H1 (cell line): ENCODE measurements around the gene G2E3. TPM values are rescaled to one million over a fixed set of nuclear protein-coding genes. Genes with fewer than 3 reads are reported as not detected.
"Not testable (repeated sequence)": the region's sequence is repeated elsewhere in the genome, so short reads cannot be mapped to it uniquely, and the experiment has no call there.

Experiments
- CTCF ChIA-PET: fragments of 300-600 bp; sonication (Branson Sonifier 250); formaldehyde crosslinking; loops from one replicate; lab custom pipeline; 2021; ENCODE audit not compliant: partially characterized antibody; lab: Charles Lee
- POLR2A ChIA-PET: fragments of 300-600 bp; sonication (Branson Sonifier 250); formaldehyde crosslinking; loops from one replicate; lab custom pipeline; 2021; ENCODE audit warnings: inconsistent platforms; ENCODE audit not compliant: partially characterized antibody; lab: Charles Lee
- DNase-seq, 2 experiments: peaks; one replicate each; pipeline versions ENCODE4 v3.0.0 to v3.0.0-alpha.2; 2010 to 2022; ENCODE audit warnings: low spot score in 2 of 2, low read depth in 1 of 2, mixed read lengths in 1 of 2
- FAIRE-seq: peaks from 2 replicates; lab custom pipeline; 2011; peaks lifted over from hg19 to GRCh38; lab: Jason Lieb, UNC
- H2AFZ ChIP-seq: 2 replicates; pipeline ENCODE4 v1.8.1; 2012; ENCODE audit warnings: low read length, inconsistent platforms
- H2AK5ac ChIP-seq: 2 replicates; pipeline ENCODE4 v1.6.1; 2013; ENCODE audit warnings: low read depth, low read length
- H2BK120ac ChIP-seq: replicated peaks from 2 replicates; pipeline ENCODE3; 2013; ENCODE audit warnings: low read depth, low read length, inconsistent platforms
- H2BK12ac ChIP-seq: 2 replicates; pipeline ENCODE4 v1.6.1; 2013; ENCODE audit warnings: low read depth, low read length
- H2BK15ac ChIP-seq: 2 replicates; pipeline ENCODE4 v1.6.1; 2013; ENCODE audit warnings: low read length
- H2BK20ac ChIP-seq: 2 replicates; pipeline ENCODE4 v1.6.1; 2013; ENCODE audit warnings: low read length
- H2BK5ac ChIP-seq: 2 replicates; pipeline ENCODE4 v1.6.1; 2013; ENCODE audit warnings: low read depth, low read length
- H3K14ac ChIP-seq: 2 replicates; pipeline ENCODE4 v1.6.1; 2013; ENCODE audit warnings: inconsistent platforms; ENCODE audit not compliant: insufficient read length
- H3K18ac ChIP-seq: 2 replicates; pipeline ENCODE4 v1.6.1; 2013; ENCODE audit warnings: low read length; ENCODE audit errors: extremely low read depth
- H3K23ac ChIP-seq: 2 replicates; pipeline ENCODE4 v1.6.1; 2013; ENCODE audit warnings: inconsistent platforms; ENCODE audit not compliant: insufficient read length
- H3K23me2 ChIP-seq: 2 replicates; pipeline ENCODE4 v1.6.1; 2013; ENCODE audit warnings: low read depth, low read length
- H3K27ac ChIP-seq: 2 replicates; pipeline ENCODE4 v1.6.1; 2011; ENCODE audit warnings: low read depth, low read length, inconsistent platforms
- H3K27me3 ChIP-seq, 4 experiments: replicated peaks in 1 of 4; 1 replicate in 1 of 4; 2 replicates in 3 of 4; pipeline versions ENCODE4 v1.6.1 to v1.8.1; 2011 to 2013; ENCODE audit warnings: low read length in 3 of 4, mild to moderate bottlenecking in 3 of 4, inconsistent platforms in 2 of 4, mixed read lengths in 2 of 4, moderate library complexity in 1 of 4; ENCODE audit not compliant: control insufficient read depth in 3 of 4, insufficient read depth in 3 of 4; ENCODE audit errors: extremely low read depth in 1 of 4
- H3K36me3 ChIP-seq, 4 experiments: 2 replicates each; pipeline versions ENCODE4 v1.6.1 to v1.8.1; 2011 to 2013; ENCODE audit warnings: mild to moderate bottlenecking in 4 of 4, low read length in 3 of 4, moderate library complexity in 2 of 4, control low read depth in 1 of 4, inconsistent platforms in 1 of 4; ENCODE audit not compliant: insufficient read depth in 4 of 4, control insufficient read depth in 2 of 4
- H3K4ac ChIP-seq: replicated peaks from 2 replicates; pipeline ENCODE3; 2013; ENCODE audit warnings: low read length, low read depth, mixed read lengths, inconsistent platforms; ENCODE audit not compliant: insufficient read length
- H3K4me1 ChIP-seq, 4 experiments: replicated peaks in 1 of 4; 1 replicate in 1 of 4; 2 replicates in 3 of 4; pipeline versions ENCODE4 v1.6.1 to v1.8.1; 2011 to 2013; ENCODE audit warnings: low read length in 3 of 4, inconsistent platforms in 2 of 4, mixed read lengths in 1 of 4; ENCODE audit not compliant: insufficient read depth in 4 of 4, control insufficient read depth in 3 of 4
- H3K4me2 ChIP-seq, 2 experiments: 2 replicates each; pipeline versions ENCODE4 v1.6.1 to v1.8.1; 2011 to 2013; ENCODE audit warnings: low read depth in 2 of 2, low read length in 2 of 2, control low read depth in 1 of 2, inconsistent platforms in 1 of 2, mild to moderate bottlenecking in 1 of 2; ENCODE audit not compliant: insufficient read depth in 1 of 2
- H3K4me3 ChIP-seq, 4 experiments: fragments of 200-600, 300-600 bp in 1 of 4; sonication (generic), shearing (Covaris generic), sonication (Bioruptor Twin) in 1 of 4; 2 replicates each; pipeline versions ENCODE4 v1.5.1 to v1.8.1; 2011 to 2016; ENCODE audit warnings: low read length in 4 of 4, low read depth in 3 of 4, control low read depth in 2 of 4, inconsistent platforms in 2 of 4, mild to moderate bottlenecking in 2 of 4, mixed read lengths in 1 of 4, moderate library complexity in 1 of 4; ENCODE audit not compliant: insufficient read depth in 2 of 4; ENCODE audit errors: extremely low read depth in 1 of 4
- H3K56ac ChIP-seq: replicated peaks from 2 replicates; pipeline ENCODE3; 2013; ENCODE audit warnings: low read depth, mild to moderate bottlenecking, mixed read lengths, low read length, inconsistent platforms; ENCODE audit not compliant: insufficient read length
- H3K79me1 ChIP-seq: 2 replicates; pipeline ENCODE4 v1.6.1; 2013; ENCODE audit warnings: low read depth, low read length, control low read depth
- H3K79me2 ChIP-seq, 2 experiments: 2 replicates each; pipeline versions ENCODE4 v1.6.1 to v1.8.1; 2012 to 2013; ENCODE audit warnings: low read length in 2 of 2, mild to moderate bottlenecking in 2 of 2, inconsistent platforms in 1 of 2; ENCODE audit not compliant: insufficient read depth in 2 of 2, control insufficient read depth in 1 of 2
- H3K9ac ChIP-seq, 4 experiments: replicated peaks in 1 of 4; 1 replicate in 1 of 4; 2 replicates in 3 of 4; pipeline versions ENCODE4 v1.6.1 to v1.8.1; 2011 to 2013; ENCODE audit warnings: low read depth in 3 of 4, low read length in 3 of 4, control low read depth in 2 of 4, mild to moderate bottlenecking in 2 of 4, moderate library complexity in 2 of 4, inconsistent platforms in 1 of 4; ENCODE audit errors: extremely low read depth in 1 of 4
- H3K9me3 ChIP-seq, 2 experiments: 2 replicates each; pipeline versions ENCODE4 v1.6.1 to v1.8.1; 2012 to 2013; ENCODE audit warnings: mild to moderate bottlenecking in 2 of 2, moderate library complexity in 2 of 2, control low read depth in 1 of 2, inconsistent platforms in 1 of 2, low read depth in 1 of 2, low read length in 1 of 2, mixed read lengths in 1 of 2; ENCODE audit not compliant: insufficient read depth in 2 of 2
- H4K20me1 ChIP-seq, 2 experiments: replicated peaks in 1 of 2; 2 replicates each; pipeline versions ENCODE3 to v1.8.1; 2011 to 2013; ENCODE audit warnings: inconsistent platforms in 2 of 2, low read length in 2 of 2, mild to moderate bottlenecking in 1 of 2; ENCODE audit not compliant: insufficient read depth in 2 of 2, control insufficient read depth in 1 of 2
- H4K5ac ChIP-seq: 2 replicates; pipeline ENCODE4 v1.6.1; 2013; ENCODE audit warnings: low read length, low read depth, mixed read lengths, inconsistent platforms; ENCODE audit not compliant: insufficient read length
- H4K8ac ChIP-seq: 2 replicates; pipeline ENCODE4 v1.8.0; 2013; ENCODE audit warnings: mild to moderate bottlenecking, moderate library complexity, low read length, inconsistent platforms; ENCODE audit not compliant: insufficient read depth; ENCODE audit errors: extremely low read depth
- H4K91ac ChIP-seq: replicated peaks from 2 replicates; pipeline ENCODE3; 2013; ENCODE audit warnings: low read length, mixed read lengths, inconsistent platforms; ENCODE audit not compliant: insufficient read length
- WGBS, 2 experiments: shearing (Covaris generic) in 1 of 2; methylation state at CpG; one replicate each; pipeline versions ENCODE4 v1.1.6 to v1.1.7; 2013 to 2015; ENCODE audit warnings: low lambda C conversion rate in 2 of 2, mixed read lengths in 2 of 2, inconsistent platforms in 1 of 2, low coverage in 1 of 2, missing lambda C conversion rate in 1 of 2; ENCODE audit not compliant: insufficient replicate concordance in 2 of 2, insufficient coverage in 1 of 2, insufficient read length in 1 of 2; ENCODE audit errors: extremely low coverage in 1 of 2, missing lambda C conversion rate in 1 of 2; 5-methylcytosine and 5-hydroxymethylcytosine counted together
- polyA plus RNA-seq, 7 experiments: library from polyadenylated mRNA; depleted of rRNA in 3 of 7; stranded (reverse) in 5 of 7; unstranded in 2 of 7; fragments of >200 nt in 5 of 7; fragments of 200-250 nt in 2 of 7; gene quantifications; 1 replicate in 5 of 7; 2 replicates in 1 of 7; 4 replicates in 1 of 7; pipeline versions ENCODE4 v1.2.1 to v1.2.3, GENCODE V29; 2011 to 2013; ENCODE audit warnings: missing spikeins in 2 of 7, mixed read lengths in 2 of 7
- total RNA-seq: library from RNA; stranded (reverse); fragmentation: NEBNext Ultra II Directional; extraction: Animal tissue kit (Norgen Biotek cat#: 25700); gene quantifications from 2 replicates; pipeline ENCODE4 v1.2.1, GENCODE V29; 2021

Gene G2E3
- total and polyA plus RNA-seq, 2 of the 8 experiments (the other 6 are each of a cell fraction or from before 2014, with no cell fraction given) = 9.2 to 72.0 TPM

DNA sequence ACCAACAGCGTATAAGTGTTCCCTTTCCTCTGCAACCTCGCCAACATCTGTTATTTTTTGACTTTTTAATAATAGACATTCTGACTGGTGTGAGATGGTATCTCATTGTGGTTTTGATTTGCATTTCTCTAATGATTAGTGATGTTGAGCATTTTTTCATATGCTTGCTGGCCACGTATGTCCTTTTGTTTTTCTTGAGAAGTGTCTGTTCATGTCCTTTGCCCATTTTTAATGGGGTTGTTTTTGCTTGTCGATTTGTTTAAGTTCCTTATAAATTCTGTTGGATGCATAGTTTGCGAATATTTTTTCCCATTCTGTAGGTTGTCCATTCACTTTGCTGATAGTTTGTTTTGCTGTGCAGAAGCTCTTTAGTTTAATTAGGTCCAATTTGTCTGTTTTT is 85.5 kb downstream of the G2E3 start:
- H3K27ac ChIP-seq, H4K5ac ChIP-seq, DNase-seq, H2BK120ac ChIP-seq, H3K23me2 ChIP-seq, H3K4me1 ChIP-seq, POLR2A ChIA-PET, H3K23ac ChIP-seq, H2BK20ac ChIP-seq, H2BK15ac ChIP-seq, H4K8ac ChIP-seq, H2AK5ac ChIP-seq, FAIRE-seq, H4K20me1 ChIP-seq, H3K27me3 ChIP-seq, H3K9ac ChIP-seq, H2BK12ac ChIP-seq, H2BK5ac ChIP-seq, H2AFZ ChIP-seq, H3K4me3 ChIP-seq, H3K4ac ChIP-seq, H3K4me2 ChIP-seq, H3K79me1 ChIP-seq, H3K14ac ChIP-seq, H3K56ac ChIP-seq, H4K91ac ChIP-seq, H3K18ac ChIP-seq: not testable (repeated sequence)
- CTCF ChIA-PET = interaction anchor here (1.8 kb wide), 1 partner anchor 12 kb away, joined by 4 read pairs; no protein-coding TSS in a partner anchor
- peaks cover 0 to 57% (median 20%) of the 10 kb centered on the region in 4 experiments; a peak in 7 of 8 replicates for H3K36me3 ChIP-seq
- WGBS, 2 experiments = 92% methylated on average over 5 of the region's 5 CpGs; no CpG with 5 or more reads in 1 of the 2 experiments
- peaks cover 5 to 15% of the 10 kb centered on the region in 2 experiments; a peak in 2 of 4 replicates for H3K9me3 ChIP-seq
- H3K79me2 ChIP-seq = peaks cover 0 to 14% of the 10 kb centered on the region in 2 experiments; a peak in 1 of 4 replicates
